Right lobe of liver (tissue), 6 donors: ENCODE results near the gene CDK12. TPM values are rescaled to one million over a fixed set of nuclear protein-coding genes. Genes with fewer than 3 reads are reported as not detected.

Experiments
- ATAC-seq, 4 donors: fragments of 200-7000 bp; cut with Tn5 transposase; one replicate each; pipeline ENCODE4 v1.9.1; 2020; ENCODE audit warnings: mild to moderate bottlenecking in 4 of 4, moderate library complexity in 4 of 4
- DNase-seq, 3 donors: peaks; one replicate each; pipeline ENCODE4 v3.0.0-alpha.2; 2020
- H3K27ac ChIP-seq, 3 donors: fragments of 200-600 bp; one replicate each; pipeline ENCODE4 v1.8.0; 2022
- H3K27me3 ChIP-seq, 2 donors: fragments of 200-600 bp; one replicate each; pipeline ENCODE4 v1.8.0; 2022
- H3K36me3 ChIP-seq, 4 donors: fragments of 200-600 bp; sonication (generic) in 1 of 4; one replicate each; pipeline versions ENCODE4 v1.5.1 to v1.8.0; 2017 to 2022; ENCODE audit warnings: control low read depth in 1 of 4
- H3K4me1 ChIP-seq, 4 donors: fragments of 200-600 bp; sonication (generic) in 1 of 4; one replicate each; pipeline versions ENCODE4 v1.5.1 to v1.8.0; 2017 to 2022; ENCODE audit warnings: control low read depth in 1 of 4
- H3K4me3 ChIP-seq, 3 donors: fragments of 200-600 bp; one replicate each; pipeline ENCODE4 v1.8.0; 2022
- H3K9me3 ChIP-seq, 4 donors: fragments of 200-600 bp; sonication (generic) in 1 of 4; one replicate each; pipeline versions ENCODE4 v1.5.1 to v1.8.0; 2017 to 2022; ENCODE audit warnings: control low read depth in 1 of 4
- POLR2A ChIP-seq: fragments of 450-650 bp; IDR thresholded peaks from one replicate; pipeline ENCODE4 v1.6.1; 2017; ENCODE audit warnings: antibody characterized with exemption, mild to moderate bottlenecking
- WGBS: methylation state at CpG from one replicate; pipeline ENCODE4 v1.1.6; 2018; ENCODE audit warnings: low coverage, low lambda C conversion rate; ENCODE audit not compliant: insufficient coverage; ENCODE audit errors: missing lambda C conversion rate; 5-methylcytosine and 5-hydroxymethylcytosine counted together
- intact Hi-C, 2 donors: fragments of 100-400 bp; cut with DNase I; formaldehyde crosslinking; loops; one replicate each; pipeline versions ENCODE4 v1.11.2 to v1.14.1; 2022
- total RNA-seq, 6 experiments: library from RNA; depleted of rRNA in 2 of 6; stranded (reverse); fragments of >200 nt in 2 of 6; fragmentation: NEBNext Ultra II Directional in 3 of 6; extraction: Animal tissue kit (Norgen Biotek cat#: 25700) in 3 of 6; gene quantifications; one replicate each; pipeline versions ENCODE4 v1.1.0 to v1.2.4, GENCODE V29; 2016 to 2023
- TF ChIP-seq, protein P1 (sequence below), 4 donors: fragments of 200-600 bp in 3 of 4; fragments of 450-650 bp in 1 of 4; IDR thresholded peaks; one replicate each; pipeline versions ENCODE4 v1.5.1 to v1.8.0; 2016 to 2022; ENCODE audit warnings: antibody characterized with exemption in 4 of 4, mild to moderate bottlenecking in 2 of 4
- donor health status: DM: no; HTN: yes; CAD: no.
- donor health status: DM: no; HTN: no; CAD: no.
- donor health status: DM: no; HTN: no; CAD: no.
- donor health status: DM: no; HTN: yes; CAD: no.
- donor health status: DM: no; HTN: yes; CAD: no.

The CDK12 gene
- total RNA-seq, 6 experiments from 2014 or later = 19.4 to 33.4 (median 30.4) TPM

DNA sequence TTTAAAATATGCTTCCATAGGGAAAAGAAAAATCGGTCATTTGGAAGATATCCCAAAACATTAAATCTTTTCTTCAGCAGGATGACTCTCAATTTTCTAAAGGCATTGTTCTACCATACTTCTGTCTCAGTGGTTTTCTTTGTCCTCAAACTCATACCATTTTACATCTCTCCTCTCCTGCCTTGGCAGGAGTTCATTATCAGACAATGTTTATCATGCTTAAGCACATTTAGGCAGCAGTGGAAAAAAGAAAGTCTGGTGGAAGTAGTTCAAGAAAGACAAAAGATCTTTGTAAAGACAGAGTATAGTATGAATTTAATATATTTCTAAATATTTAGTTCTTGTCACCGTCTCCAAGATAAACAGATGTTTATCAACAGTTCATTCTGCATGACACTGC lies 68.2 kb downstream of the CDK12 start:
- intact Hi-C loops = no loop called here
- Histone ChIP-seq H3K4me1 (no peaks in the 10 kb centered on the region), H3K27ac (no peak overlapping the region), H3K4me3 (no peak overlapping the region), H3K27me3 (no peaks in the 10 kb centered on the region), H3K36me3 (peaks cover 8 to 70% (median 36%) of the 10 kb centered on the region in 4 donors), H3K9me3 (no peaks in the 10 kb centered on the region)
- DNase-seq (no peak), ATAC-seq (no peak)
- TF ChIP-seq POLR2A = no peak
- TF ChIP-seq, protein P1, sequence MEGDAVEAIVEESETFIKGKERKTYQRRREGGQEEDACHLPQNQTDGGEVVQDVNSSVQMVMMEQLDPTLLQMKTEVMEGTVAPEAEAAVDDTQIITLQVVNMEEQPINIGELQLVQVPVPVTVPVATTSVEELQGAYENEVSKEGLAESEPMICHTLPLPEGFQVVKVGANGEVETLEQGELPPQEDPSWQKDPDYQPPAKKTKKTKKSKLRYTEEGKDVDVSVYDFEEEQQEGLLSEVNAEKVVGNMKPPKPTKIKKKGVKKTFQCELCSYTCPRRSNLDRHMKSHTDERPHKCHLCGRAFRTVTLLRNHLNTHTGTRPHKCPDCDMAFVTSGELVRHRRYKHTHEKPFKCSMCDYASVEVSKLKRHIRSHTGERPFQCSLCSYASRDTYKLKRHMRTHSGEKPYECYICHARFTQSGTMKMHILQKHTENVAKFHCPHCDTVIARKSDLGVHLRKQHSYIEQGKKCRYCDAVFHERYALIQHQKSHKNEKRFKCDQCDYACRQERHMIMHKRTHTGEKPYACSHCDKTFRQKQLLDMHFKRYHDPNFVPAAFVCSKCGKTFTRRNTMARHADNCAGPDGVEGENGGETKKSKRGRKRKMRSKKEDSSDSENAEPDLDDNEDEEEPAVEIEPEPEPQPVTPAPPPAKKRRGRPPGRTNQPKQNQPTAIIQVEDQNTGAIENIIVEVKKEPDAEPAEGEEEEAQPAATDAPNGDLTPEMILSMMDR (IDR thresholded peaks at IDR 0.05) = no peak
- 54% methylated on average over 2 of the region's 2 CpGs for WGBS

DNA sequence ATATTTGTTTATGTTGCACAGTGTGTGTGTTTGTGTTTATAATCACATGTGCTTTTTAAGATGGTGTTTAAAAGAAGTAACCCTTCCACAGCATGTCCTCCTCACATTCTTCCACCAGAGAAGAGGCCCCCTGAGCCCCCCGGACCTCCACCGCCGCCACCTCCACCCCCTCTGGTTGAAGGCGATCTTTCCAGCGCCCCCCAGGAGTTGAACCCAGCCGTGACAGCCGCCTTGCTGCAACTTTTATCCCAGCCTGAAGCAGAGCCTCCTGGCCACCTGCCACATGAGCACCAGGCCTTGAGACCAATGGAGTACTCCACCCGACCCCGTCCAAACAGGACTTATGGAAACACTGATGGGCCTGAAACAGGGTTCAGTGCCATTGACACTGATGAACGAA lies 69.2 kb downstream of the CDK12 start:
- Histone ChIP-seq H3K4me3 (no peak overlapping the region), H3K36me3 (peaks cover 8 to 59% (median 30%) of the 10 kb centered on the region in 4 donors), H3K4me1 (no peaks in the 10 kb centered on the region), H3K27ac (no peak overlapping the region), H3K9me3 (no peaks in the 10 kb centered on the region), H3K27me3 (no peaks in the 10 kb centered on the region)
- DNase-seq = no peak
- 64% methylated on average over 6 of the region's 10 CpGs for WGBS
- intact Hi-C loops = no loop called here
- peak in 1 of 4 donors; percentile 19 for ATAC-seq
- TF ChIP-seq POLR2A = no peak

- no peaks in the 10 kb centered on the region for H3K27me3 ChIP-seq
- ATAC-seq (peak in 1 of 4 donors; percentile 26), DNase-seq (no peak)
- H3K4me3 ChIP-seq = no peak overlapping the region
- H3K9me3 ChIP-seq = no peaks in the 10 kb centered on the region
- no peaks in the 10 kb centered on the region for H3K4me1 ChIP-seq
- no peak overlapping the region for H3K27ac ChIP-seq
- intact Hi-C loops = no loop called here
- 74% methylated on average over 4 of the region's 6 CpGs for WGBS
- peaks cover 8 to 52% (median 26%) of the 10 kb centered on the region in 4 donors for H3K36me3 ChIP-seq
- TF ChIP-seq POLR2A = no peak
- TF ChIP-seq, protein P1 (IDR thresholded peaks at IDR 0.05) = no peak
These were observed 70.0 kb downstream of the CDK12 start for GRCh38 chr17:39531252-39531651.

DNA sequence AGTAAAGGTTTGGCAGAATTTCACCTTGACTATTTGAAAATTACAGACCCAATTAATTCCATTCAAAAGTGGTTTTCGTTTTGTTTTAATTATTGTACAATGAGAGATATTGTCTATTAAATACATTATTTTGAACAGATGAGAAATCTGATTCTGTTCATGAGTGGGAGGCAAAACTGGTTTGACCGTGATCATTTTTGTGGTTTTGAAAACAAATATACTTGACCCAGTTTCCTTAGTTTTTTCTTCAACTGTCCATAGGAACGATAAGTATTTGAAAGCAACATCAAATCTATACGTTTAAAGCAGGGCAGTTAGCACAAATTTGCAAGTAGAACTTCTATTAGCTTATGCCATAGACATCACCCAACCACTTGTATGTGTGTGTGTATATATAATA lies 72.6 kb downstream of the CDK12 start:
- no peaks in the 10 kb centered on the region for H3K27me3 ChIP-seq
- WGBS = 63% methylated on average over 4 of the region's 4 CpGs
- DNase-seq (no peak), ATAC-seq (no peak)
- intact Hi-C loops = no loop called here
- TF ChIP-seq POLR2A = no peak
- TF ChIP-seq, protein P1 (IDR thresholded peaks at IDR 0.05) = no peak
- no peaks in the 10 kb centered on the region for H3K4me1 ChIP-seq
- no peaks in the 10 kb centered on the region for H3K9me3 ChIP-seq
- H3K27ac ChIP-seq = no peak overlapping the region
- peaks cover 0 to 27% (median 11%) of the 10 kb centered on the region in 4 donors for H3K36me3 ChIP-seq
- no peak overlapping the region for H3K4me3 ChIP-seq

DNA sequence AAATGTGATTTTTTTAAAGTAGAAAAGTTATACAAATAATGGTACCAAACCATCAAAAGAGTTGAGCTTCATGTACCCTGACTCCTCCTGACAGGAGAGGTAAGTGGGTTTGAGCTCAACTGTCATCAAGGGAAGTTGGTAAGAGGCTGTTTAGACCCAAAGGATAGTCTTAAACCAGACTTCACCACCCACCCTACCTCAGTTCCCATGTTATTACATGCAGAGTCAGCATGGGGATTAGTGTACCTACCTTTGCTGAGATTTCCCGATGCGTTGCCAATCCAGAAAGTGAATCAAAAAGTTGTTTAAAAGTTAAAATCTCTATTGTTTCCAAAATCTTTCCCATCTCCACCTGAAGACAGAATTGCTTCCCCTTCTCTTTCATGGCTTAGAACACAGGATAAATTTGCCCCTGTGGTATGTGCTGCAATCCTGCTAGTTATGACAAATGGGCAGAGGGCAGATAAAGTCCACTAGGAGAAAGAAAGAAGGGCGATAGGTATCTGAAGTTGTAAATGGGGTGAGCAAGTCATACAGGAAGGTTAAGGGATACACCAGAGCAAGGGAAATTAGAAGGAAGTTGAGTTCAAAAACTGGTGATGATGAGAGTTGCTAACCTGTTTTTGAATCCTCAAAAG lies 73.6 kb downstream of the CDK12 start:
- no peak overlapping the region for H3K27ac ChIP-seq
- intact Hi-C loops = no loop called here
- H3K36me3 ChIP-seq = peaks cover 0 to 19% (median 8%) of the 10 kb centered on the region in 4 donors
- no peaks in the 10 kb centered on the region for H3K27me3 ChIP-seq
- H3K4me1 ChIP-seq = no peaks in the 10 kb centered on the region
- no peak for DNase-seq
- no peak for ATAC-seq
- H3K9me3 ChIP-seq = no peaks in the 10 kb centered on the region
- 89% methylated on average over 3 of the region's 3 CpGs for WGBS
- no peak overlapping the region for H3K4me3 ChIP-seq
- TF ChIP-seq POLR2A = no peak
- TF ChIP-seq, protein P1 (IDR thresholded peaks at IDR 0.05) = no peak
